GM10847 (cell line): ENCODE data around the gene C10orf95.
A peak's percentile ranks its signal among the peaks of the same experiment; 100 is the strongest.

Experiments used
- POLR2A ChIP-seq: IDR thresholded peaks from 2 replicates; pipeline ENCODE4 v1.6.1; 2011; ENCODE audit not compliant: insufficient read length; ENCODE audit errors: extremely low read depth

Gene C10orf95

DNA sequence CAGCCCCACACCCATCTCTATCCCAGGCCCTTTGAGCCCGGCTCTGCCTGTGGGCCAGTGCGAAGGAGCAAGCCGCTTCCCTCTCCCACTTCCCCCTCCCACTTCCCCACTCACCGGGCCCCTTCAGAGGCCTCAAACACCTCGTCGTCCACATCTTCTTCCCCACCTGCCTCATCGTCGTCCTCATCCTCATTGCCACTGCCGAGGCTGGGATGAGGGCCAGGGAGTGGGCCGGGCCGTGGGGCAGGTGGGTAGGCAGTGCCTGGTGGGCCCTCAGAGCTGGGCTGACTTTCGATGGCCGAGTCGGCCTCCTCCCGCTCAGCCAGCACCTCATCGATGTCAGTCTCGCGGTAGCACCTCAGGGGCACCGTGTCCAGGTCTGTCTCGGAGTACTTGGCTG lies 36.6 kb downstream of the C10orf95 start:
- no peak for TF ChIP-seq POLR2A

DNA sequence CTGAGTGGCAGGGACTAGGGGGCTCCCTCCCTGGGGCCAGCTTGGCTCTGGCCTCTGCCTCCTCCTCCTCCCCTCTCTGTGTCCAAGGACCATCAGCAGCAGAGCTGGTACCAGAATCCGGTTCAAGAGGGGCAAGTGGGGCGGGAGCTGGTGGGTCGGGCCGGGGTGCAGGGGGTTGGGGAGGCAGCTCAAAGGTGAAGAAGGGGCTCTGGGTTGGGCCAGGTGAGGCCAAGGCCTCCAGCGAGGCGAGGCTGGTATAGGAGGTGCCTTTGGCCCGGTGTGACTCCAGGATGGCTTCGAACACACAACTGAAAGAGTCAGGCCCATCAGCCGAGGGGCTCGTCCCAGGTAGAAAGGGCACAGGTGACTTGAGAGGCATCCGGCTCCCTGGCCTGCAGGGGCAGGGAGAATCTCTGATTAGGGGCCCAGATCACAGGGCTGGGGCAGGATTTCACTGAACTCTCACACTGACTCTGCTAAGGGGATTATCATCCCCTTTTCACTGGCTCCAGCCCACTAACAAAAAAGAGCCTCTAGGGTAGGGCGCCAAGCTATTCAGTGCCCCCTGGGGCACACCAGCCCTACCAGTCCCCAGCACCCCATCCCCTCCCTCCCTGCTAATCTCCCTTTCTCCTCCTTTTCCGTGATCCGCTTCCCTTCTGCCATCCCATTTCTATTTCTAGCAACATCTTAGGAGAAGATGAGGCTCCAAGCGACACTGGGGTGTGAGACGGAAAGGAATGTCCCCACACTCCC lies 37.4 kb downstream of the C10orf95 start:
- TF ChIP-seq POLR2A: no peak

DNA sequence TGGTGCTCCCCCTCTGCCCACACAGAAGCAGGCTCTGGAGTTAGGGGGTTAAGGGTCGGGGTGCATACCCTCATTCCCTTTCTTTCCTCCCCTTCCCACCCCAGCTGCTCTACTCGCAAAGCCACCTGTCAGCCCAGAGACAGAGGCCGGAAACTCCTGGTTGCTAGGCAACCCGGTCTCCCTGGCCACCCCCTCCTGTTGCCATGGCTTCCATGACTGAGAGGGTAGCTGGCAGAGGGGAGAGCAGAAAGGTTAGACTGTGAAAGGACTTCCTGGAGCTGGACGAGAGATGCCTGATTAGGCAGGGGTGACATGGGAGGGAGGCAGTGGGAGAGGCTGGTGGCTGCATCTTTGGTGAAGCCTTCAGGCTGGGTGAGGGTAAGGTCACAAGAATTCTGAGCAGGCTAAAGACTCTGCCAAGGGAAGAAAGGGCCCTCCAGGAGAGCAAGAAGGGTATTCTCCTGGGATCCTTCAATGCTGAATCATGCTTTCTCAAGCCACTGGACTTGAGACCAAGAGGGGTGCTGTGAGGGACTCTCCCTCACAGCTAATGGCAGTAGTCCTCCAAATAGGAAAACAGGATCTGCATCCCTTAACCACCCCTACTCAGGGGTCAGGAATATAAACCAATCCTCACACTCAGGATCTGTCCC lies 38.2 kb downstream of the C10orf95 start:
- no peak for TF ChIP-seq POLR2A

DNA sequence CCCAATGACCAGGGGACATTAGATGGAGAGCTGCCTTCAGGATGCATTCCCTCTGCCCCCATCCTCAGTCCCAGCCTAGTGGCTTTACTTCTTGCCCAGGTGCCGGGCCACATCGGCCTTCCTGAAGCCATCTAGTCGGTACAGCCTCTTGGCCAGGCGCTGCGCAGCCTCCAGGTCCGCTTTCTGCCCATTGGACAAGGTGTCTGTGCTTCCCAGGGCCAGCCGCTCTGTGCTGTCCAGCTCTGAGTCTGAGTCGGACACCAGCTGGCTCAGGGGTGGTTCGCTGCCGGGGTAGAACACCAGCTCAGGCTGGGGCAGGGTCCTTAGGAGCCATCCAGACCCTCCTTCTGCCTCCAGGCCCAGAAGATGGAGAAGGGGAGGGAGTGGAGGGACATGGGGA lies 39.0 kb downstream of the C10orf95 start:
- TF ChIP-seq POLR2A: no peak

DNA sequence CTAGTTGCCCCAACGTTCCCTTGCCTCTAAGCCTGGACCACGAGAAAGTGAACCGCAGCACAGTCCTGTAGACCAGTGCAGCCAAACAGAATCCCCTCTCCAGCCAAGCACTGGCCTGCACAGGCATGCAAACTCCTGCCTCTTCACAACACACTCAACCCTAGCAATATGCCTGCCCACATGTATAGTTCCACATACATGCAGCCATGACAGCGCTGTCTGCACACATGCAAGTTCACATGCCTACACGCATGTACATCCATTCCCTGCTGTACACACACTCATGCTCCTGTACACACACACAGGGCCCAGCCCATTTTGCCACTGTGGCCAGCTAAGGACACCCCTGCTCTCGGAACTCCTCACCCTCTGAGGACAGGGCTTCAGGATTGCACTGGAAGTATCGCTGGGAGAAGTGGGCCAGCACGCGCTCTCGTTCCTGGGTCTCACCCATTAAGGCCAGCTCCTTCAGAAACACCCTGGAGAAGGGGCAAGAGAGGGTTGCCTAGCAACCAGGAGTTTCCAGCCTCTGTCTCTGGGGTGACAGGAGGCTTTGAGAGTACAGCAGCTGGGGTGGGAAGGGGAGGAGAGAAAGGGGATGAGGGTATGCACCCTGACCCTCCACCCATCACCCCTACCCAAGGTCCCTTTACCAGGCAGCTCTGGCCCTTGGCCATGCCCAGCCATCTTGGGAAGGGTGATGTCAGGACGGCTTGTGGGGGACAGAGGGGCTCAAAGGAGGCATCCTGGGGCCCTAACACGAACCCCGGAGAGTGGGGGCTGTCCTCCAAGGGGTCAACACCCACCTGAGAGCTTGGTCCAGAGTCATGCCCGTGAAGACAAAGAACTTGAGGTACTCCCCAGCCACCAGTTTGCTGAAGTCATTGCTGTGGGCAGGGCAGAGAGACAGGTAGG lies 39.7 kb downstream of the C10orf95 start:
- no peak for TF ChIP-seq POLR2A

DNA sequence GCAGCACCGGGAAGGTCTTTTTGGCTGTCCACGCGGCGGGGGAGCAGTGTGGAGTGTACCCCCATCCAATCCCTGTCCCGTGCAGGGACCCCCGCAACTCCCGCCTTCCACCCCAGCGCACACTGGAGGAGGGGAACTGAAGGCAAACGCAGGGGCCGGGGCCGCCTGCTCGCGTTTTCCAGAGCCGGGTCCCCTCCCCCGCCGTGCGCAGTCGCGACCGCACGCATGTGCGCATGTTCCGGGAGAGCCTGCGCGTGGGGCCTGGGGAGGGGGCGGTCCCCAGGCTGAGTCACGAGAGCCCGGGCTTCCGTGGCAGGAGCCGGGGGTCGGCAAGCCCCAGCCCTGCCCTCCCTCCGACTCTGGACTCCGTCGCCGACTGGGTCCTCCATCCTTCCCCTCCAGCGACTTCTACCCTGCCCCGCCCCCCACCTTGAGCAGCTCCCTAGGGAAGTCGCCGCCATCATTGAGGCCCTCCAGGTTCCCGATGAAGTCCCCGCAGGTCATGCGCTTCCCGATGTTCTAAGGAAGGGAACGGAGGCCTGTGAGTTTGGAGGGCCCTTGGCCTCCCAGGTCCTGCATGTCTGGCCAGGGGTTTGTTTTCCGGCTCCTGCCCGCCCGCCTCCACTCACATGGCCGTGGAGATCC lies 40.8 kb downstream of the C10orf95 start:
- TF ChIP-seq POLR2A: no peak

DNA sequence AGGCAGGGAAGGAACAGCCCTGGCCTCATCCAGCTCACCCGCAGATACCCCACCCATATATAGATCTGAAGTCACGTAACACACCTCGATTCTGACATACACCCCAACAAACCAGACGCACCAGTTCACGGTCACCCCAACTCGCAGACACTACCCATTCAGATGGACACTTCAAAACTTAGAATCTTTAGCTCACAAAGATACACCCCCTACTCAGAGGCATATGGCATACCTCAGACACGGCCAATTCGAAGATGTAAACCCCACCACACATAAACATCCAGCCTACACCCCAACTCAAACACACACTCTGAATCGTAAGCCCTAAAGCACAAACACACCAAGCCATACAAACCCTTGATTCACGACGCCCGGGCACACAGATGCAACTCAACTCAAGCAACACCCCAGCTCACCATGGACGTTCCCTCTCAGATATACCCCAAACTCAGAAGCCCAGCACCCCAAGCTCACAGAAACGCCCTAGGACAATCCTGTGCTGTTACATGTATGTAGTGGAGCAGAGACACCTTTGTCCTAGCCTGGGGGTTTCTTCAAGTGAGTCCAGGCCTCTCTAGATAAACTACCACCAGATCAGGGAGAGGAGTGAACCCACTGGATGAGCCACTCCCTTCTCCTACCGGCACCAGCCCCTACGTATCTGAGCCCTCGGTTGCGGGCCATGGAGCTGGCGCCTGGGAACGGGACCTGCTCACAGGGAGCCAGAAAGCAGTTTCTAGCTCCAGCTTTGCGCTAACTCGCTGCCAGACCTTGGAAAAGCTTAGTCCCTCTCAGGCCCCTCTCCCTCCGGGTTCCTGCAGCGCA lies 41.5 kb downstream of the C10orf95 start:
- TF ChIP-seq POLR2A: no peak

DNA sequence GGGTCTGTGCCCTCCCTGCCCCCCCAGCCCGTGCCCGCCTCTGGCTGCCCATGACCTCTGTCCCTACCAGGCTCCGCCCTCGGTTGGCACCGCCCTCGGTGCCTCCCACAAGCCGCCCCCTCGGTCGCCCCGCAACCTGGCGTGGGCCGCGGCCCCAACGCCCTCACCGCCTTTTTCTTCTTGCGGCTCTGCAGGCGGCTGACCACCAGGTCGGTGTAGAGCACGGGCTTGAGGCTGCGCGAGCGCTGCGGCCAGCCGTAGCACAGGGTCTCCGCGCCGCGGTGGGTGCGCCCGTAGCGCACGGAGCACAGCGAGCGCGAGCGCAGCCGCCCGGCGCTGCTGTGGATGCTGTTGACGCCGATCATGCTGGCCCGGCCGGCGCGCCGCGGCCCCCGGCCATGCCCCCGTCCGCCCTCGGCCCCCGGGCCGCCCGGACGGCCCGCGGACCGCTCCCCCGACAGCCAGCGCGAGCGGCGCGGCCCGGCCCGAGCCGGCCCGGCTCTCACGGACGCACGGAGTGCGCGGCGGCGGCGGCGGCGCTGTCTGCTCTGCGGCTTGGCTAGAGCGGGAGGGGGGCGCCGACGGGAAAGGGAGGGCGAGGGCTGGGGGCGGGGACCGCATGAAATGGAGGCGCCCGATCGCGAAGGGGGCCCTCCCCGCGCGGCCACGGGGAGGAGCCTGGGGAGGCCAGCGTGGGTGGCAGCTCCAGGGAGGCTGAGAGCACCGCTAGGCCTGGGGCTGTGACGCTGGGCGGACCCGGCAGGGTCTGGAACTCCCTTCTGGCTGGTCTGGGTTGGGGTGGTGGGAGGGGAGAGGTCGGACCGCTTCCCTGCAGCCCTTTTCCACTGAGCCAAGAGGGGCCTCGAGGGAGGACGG lies 42.4 kb downstream of the C10orf95 start:
- TF ChIP-seq POLR2A: no peak

DNA sequence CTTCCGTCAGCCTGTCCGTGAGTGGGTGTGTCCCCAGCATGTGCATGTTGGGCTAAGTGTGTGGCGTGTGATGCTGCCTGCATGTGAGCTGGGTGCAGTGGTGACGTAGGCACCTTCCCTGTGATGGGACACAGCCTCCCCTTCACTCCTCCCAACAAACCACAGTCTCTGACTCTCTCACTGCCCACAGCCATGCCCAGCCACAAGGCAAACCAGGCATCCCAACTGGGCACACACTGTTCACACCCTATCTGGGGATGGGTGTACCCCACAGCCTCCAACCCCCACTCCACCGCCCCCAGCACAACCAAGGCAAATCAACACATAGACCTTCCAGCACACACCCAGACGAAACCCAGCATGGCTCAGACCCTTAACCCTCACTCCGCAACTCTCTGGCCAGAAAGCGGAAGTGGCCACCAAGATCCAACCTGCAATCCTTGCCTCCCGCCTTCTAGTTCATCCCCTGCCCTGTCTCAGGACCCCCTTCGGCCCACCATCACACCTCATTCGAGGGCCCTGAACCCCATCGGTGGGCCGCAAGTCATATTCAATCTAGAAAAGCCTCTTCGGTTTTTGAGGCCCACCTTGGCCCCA lies 43.1 kb downstream of the C10orf95 start:
- TF ChIP-seq POLR2A: no peak

DNA sequence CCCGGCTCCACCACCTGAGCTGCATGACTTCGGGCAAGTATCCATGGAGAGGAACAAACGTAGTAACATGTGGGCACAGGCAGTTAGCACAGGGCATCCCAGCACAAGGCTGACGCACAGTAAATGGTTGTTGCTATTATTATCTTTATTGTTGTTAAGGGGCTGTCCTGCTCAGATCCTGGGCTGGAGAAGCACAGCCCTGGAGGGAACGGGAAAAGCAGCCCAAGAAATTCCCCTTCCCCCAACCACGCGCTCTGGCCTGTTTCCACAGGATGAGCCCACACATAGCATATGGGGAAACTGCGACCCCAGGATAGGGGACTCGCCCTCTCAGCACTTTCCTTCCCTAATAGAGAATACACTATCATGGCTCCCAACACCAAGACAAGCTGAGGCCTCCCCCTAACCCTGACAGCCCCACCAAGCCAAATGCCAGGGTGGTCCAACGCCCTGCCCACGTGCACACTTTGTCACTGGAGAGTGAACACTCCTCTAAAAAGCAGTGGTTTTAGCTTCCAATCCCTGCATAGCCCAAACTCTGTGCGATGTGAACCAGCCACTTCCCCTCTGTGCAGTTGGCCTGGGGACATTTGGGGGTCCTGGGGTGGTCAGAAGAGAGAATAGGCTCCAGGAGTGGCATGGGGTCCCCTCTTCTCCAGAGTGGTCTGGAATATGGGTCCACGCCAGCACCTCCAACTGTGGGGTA lies 43.8 kb downstream of the C10orf95 start:
- no peak for TF ChIP-seq POLR2A

DNA sequence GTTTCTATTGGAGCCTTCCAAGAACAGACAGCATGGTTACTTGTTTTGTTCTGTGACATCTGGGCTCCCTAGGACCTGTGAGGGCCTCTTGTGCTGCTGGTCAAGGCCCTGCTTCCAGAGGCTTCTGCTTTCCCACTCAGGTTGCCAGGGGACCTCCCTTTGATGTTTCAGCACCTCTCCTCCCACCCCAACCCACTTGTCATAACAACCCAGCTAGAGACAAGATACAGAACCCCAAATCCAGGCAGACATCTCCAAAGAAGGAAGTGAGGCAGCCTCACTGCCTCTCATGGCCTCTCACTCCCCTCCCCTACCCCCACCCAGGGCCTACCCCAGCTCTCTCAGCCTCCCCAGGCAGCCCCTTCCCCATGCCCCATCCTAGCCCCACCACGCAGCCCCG lies 44.5 kb downstream of the C10orf95 start:
- TF ChIP-seq POLR2A: no peak

DNA sequence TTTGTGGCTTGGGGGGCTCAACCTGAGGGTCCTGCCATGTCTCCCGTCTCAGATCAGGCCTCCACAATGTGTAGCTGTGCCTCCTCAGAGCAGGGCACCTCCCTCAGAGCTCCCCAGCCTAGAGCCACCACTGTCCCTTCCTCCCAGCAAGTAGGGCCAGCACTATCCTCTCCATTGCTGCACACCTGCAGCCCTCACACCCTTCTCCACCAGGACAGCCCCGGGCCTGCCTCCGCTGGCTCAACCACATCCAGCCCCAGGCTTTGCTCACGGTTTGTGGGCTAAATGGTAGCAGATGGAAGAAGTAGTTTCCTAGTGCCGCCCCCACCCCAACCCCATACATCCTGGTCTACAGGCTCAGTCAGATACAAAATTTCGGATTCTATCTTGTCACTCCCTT lies 45.7 kb downstream of the C10orf95 start:
- peak; percentile 2 for TF ChIP-seq POLR2A
